Stimulated activated naive CD8-positive, alpha-beta T cell treated with anti-CD3 and anti-CD28 coated beads, Interleukin-15, Interleukin-2, amounts not matched to agents 100 U/mL and 50 U/mL, for 24 hours (primary cell): Measurements from ENCODE around the gene SELP.

Source experiments
- ATAC-seq: fragments of 150-1000 bp; cut with Tn5 transposase; one replicate; pipeline ENCODE4 v1.10.0; 2021
- DNase-seq: peaks from one replicate; pipeline ENCODE4 v3.0.0; 2021

The SELP gene

DNA sequence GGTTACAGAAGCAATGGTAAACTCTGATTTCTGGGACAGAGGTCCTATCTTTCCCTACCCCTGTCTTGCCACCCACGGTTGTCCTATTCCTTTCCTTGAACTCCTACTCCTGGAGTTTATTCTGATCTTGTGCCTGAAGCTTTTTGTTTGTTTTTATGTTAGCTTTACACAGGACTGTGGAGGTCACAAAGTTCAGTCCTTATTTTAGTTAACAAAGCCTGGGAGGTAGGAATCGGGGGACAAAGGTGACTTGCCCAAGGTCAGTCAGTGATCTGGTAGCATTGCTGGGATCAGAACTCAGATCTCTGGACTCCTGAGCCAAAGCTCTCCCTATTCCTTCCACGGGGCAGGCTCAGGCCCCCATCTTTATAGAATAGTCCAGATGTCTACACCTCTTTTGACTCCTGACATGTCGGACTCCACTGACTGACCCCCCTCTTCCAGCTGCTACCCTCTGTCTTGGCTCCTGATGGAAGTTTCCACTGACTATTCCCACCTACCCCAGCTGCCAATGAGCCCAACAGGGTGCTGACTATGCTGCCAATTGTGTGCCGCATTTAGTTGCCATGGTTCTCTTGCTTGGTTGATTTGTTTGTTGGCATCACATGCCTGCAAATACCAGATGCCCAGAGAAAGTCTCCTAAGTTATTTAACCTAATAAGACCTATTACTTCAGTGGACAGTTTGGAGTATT is 53.5 kb downstream of the SELP start:
- DNase-seq (no peak), ATAC-seq (no peak)

DNA sequence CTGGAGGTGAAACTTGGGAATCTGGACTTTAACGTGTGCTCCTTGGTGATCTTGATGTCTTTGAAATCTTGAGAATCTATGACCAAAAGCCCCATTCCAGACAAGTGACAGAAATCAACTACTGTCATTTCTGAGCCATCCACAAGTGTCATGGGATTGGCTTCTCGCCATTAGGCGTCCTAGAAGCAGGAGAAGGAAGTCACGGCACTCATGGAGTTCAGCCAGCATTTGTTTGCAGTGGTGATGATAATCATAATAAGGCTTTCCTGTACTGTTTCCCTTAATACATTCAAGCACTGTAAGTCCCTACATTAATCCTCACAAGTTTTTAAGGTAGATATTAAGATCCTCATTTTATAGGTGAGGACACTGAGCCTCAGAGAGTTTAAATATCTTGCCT is 55.6 kb downstream of the SELP start:
- no peak for ATAC-seq
- DNase-seq = no peak

DNA sequence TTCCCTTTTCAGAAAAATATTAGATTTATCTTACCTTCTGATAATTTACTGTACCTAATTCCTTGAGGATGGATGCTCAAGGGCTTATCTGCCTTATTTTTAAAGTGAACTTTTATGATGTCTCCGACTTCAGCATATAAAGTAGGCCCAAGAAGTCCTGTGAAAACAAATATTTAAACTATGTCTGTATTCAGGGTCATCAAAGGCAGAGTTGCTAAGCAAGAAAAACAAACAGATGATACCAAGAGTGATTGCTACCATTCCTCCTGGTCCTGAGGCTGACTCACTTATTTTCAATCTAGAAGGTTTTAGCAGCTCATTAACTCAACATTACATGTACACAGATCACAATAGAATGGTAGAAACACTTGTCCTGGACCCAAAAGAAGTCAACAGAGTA is 57.7 kb downstream of the SELP start:
- no peak for ATAC-seq
- no peak for DNase-seq

DNA sequence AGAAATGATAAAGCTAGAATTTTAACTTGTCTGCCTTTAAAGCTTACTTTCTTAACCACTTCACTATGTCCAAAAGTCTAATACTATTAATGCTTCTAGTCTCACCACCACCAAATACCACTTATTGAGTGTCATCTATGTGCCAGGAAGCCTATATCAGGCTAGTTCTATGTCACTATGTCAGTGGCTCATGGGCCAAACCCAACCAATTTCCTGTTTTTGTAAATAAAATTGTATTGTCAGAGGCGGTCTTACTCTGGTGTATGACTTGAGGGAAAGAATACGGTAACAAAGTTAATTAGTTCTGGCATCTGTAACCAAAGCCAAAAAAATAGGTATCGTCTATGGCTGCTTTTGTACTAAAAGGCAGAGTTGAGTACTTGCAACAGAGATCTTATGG is 58.5 kb downstream of the SELP start:
- no peak for DNase-seq
- ATAC-seq = no peak

DNA sequence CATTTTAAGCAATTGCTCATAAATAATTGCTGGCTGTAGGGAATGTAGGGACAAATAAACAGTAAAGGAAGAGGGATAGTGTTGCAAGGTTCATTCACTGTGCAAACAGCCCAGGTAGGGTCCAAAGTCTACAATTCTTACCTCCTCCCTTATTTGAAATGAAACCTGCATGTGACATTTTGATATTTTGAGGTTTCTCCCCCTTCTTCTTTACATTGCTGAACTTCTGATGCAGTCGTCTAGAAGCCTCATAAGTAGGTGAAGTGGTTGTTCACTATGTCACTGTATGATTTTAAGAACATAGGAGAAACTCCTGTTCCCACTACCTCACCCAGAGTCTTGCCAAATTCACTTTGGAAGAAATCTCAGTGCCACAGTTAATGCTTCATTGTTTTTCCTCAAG is 59.8 kb downstream of the SELP start:
- DNase-seq (no peak), ATAC-seq (no peak)

DNA sequence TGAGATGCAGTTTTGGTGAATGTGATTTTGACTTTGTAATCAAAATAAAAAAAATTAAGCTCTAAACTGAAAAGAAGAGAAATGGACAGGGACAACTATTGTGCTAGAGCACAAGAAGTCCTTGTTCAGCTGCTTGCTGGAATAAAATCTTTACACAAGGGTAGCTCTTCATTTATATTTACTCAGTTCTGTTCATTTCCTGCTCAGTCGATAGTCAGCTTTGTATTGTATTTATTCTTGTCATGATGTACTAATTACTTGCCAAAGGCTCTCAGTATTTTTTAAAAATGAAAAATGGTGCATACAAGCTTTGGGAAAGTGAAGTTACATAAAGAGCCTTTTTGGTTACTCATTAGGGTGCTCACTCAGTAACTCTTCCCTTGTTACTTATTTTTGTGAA is 61.4 kb downstream of the SELP start:
- no peak for ATAC-seq
- no peak for DNase-seq

DNA sequence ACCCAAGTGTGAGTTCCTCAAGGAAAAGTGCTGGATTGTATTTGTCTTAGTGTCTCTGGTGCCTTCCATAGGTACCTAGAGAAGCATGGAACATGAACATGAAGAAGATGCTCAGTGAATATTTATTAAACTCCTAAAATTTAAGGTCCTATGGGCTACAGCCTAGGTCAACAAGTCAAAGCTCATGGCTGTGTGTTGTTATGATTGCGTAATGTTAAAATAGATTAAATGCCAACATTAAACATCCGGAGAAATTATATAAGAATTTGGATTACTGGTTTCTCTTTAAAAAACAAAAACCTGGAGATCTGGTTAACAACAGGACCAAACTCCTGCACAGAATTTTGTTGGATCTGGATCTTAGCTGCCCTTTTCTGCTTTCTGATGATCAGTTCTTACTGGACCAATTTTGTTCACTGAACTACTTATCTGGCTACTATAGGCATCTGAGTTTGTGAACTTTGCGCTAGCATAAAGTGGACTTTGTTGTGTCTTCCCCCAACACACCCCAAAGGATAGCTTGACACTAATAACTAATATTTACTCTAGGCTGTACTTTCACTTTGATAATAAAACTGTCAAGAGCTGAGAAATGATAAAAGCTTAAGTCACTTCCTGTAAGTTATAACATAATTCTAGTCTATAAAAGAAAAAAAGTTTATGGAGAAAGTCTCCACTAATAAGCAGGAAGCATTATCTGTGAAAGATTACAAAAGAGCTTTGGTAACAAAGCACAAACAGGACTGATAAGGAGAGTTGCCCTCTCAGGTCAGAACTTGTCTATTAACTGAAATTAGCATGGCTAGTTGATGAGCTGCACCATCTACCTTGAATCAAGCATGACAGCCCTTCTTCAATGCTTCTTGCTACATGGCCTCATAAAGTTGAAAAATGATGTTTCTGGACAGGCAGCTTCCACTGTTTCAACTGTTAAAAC is 64.3 kb downstream of the SELP start:
- no peak for ATAC-seq
- no peak for DNase-seq

DNA sequence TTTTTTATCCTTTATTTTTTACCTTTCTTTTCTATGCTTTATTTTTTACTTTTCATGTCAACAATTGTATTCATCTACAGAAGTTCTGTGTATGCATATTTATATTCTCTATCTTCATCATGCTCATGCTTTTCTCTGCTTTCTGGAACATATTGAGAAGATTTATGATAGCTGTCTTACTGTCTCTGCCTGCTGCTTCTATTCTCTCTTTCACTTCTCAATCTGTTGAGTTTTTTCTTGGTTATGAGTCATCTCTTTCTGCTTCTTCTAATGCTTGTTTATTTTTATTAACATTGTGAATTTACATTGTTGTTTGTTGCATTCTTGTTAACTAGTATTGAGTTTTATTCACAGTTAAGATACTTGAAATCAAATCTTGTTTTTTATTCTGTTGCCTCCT is 66.3 kb downstream of the SELP start:
- no peak for DNase-seq

DNA sequence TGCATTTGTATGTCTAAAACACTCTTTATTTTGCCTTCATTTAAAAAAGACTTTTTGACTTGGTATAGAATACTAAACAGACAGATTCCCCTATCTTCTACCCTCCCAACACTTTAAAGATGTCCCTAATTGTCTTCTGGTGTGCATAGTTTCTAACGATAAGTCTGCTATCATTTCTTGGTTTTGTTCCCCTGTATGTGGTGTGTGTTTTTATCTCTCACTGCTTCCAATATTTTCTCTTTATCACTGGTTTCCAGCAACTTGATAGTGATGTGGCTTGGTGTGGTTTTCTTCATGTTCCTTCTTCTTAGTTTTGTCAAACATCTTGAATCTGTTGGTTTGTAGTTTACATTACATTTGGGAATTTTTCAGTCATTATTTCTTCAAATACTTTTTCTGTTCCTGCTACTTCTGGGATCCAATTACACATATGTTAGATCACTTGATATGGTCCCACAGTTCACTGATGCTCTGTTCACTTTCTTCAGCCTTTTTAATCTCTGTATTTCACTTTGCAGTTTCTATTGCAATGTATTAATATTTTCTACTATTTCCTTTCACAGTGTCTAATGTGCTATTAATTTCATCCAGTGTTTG is 66.8 kb downstream of the SELP start:
- DNase-seq (no peak), ATAC-seq (no peak)

More for the DNA sequence above, 66.3 kb downstream of the SELP start:
- no peak for ATAC-seq

DNA sequence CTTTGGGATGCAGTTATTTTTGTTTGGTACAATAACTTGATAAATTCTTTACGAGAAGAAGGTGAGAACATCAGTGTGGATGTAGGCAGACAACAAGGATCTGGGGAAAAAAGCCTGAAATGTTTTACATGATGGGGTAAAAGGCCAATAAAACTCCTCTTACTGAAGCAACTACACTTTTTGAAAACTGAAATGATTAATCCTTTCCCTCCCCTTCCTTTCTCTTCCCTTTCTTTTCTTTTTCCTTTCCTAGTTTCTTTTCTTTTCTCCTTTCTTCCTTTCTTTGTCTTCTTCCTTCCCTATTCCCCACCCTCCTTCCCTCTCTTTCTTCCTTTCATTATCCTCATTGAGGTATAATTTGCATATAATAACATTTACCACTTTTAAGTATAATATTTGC is 68.2 kb downstream of the SELP start:
- DNase-seq (no peak), ATAC-seq (no peak)

DNA sequence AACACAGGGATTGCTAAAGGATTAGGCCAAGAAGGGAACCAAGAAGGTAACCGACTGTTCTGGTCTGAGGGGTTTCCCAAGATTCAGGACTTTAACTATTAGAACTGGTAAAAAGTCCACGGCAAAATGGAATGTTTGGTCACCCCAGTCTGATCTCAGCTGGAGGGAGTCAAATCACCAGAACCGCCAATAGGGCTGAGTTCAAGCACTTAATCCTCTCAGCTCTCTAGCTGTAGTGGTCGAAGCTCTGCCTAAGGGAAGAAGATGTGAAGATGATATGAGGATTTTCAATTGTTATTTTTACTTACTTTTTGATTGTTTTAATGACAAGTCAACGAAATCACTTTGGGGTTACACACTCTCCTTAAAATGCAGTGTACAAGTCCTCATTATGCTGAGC is 72.8 kb downstream of the SELP start:
- DNase-seq (no peak), ATAC-seq (no peak)

DNA sequence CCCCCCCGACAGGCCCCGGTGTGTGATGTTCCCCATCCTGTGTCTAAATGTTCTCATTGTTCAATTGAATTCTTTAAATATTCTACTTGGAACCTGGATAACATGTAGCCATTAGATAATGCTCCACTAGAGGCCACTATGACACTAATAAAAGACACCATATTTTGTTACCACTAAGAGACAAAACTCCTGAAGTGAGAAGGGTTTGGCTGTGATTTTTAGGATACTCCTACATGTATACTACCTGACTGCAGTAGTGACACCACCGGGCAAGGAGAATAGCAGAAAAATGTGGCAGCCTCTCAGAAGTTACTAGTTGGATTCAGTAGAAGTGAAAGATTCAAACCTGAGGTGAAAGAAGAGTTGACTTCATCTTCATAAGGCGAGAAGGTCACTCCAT is 79.6 kb downstream of the SELP start:
- DNase-seq (no peak), ATAC-seq (no peak)

DNA sequence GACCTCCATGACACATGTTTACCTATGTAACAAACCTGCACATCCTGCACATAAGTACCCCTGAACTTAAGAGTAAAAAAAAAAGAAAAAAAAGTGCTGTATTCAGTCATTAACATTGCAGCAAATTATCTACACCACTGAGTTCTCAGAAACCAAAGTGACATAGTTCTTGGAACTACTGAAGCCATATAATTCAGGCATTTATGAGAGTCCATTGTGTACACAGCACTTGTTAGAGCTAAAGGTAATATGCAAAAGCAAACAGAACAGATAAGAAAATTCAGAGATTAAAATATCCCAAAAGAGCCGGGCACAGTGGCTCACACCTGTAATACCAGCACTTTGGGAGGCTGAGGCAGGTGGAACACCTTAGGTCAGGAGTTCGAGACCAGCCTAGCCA is 81.6 kb downstream of the SELP start:
- no peak for DNase-seq
- ATAC-seq = no peak

DNA sequence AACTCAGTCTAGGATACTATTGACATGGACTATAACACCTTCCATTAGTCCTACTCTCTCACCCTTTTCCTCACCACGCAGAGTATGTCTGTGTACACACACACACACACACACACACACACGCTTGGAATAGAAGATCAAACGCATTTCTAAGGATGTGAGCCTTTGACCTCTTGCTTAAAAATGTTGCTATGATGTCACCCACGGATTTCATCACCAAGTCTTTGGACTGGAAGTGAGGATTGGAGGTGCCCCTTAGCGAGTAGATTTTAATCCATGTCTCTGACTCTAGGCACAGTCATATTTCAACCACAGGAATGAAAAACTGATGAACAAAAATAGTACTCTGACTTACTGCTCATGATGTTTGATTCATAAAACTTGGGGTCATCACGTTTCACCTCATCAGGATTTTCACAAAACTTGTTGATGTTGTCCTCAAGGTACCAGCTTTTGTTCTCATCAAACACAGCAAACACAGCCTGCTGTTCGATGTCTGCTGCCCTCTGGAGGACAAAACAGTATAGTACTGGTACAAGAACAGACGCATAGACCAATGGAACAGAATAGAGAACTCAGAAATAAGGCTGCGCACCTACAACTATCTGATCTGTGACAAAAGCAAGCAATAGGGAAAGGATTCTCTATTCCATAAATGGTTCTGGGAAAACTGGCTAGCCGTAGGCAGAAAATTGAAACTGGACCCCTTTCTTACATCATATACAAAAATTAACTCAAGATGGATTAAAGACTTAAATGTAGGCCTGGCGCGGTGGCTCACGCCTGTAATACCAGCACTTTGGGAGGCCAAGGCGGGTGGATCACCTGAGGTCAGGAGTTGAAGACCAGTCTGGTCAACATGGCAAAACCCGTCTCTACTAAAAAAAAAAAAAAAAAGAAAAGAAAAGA is 83.6 kb downstream of the SELP start:
- DNase-seq (peak; percentile 44), ATAC-seq (peak; percentile 73)

DNA sequence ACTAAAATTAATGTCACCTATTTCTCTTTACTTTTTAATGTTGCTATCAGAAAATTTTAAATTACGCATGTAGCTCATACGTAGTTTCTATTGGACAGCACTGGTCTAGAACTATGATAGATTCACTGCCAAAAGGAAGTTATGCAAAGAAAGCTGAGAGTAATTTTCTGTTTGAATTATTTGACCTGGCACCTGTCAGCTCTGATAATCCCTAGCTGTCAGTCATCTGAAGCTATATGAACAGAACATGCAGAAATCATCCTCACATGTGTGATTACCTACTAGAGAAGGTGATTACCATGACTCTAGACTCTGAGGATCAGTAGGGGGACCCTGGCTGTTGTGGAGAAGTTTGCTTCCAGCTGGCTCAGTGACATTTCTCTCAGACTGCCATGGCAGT is 84.5 kb downstream of the SELP start:
- DNase-seq (no peak), ATAC-seq (no peak)

DNA sequence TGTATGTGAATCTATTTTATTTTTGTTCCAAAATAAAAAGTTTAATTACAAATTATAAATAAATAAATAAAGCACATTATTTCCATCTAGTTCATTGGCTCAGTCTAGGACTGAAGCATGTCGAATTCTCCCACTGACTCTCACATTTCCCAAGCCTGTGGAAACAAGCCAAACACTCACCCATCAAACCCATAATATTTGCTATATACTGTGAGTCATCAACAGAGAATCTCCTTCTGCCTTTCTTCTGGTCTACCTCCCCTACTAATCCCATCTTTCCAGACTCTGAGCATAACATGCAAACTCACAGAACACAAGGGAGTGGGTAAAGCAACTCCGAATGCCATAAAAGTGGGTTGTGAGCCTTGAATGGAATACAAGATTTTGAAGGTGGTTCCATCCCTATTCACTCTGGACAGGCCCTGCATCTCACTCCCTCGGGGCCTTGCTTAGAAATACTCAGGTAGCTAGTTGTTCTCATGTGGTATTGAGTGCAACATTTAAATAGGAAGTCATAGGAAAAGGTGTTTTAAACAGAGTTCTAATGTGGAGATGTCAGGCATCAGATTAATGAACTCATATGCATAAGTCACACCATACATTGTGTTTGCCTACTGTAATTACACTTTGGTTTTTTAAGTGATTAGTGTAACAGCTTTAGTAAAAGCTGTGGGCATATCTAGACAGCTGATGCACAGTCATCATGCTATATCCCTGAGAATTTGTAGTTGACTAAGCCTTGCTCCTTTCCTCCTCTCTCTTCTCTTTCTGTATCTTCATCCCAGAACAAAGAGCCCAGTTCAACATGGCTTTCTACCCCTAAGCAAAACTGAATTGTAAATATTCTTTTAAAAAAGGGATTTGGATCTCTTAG is 90.7 kb downstream of the SELP start:
- ATAC-seq = peak; percentile 28

More for the DNA sequence above, 90.7 kb downstream of the SELP start:
- DNase-seq = no peak
